GM12878 (cell line): ENCODE measurements around the gene GLRX5. TPM values are rescaled to one million over a fixed set of nuclear protein-coding genes. Genes with fewer than 3 reads are reported as not detected.
A peak's percentile ranks its signal among the peaks of the same experiment; 100 is the strongest.

Experiments used
- ATAC-seq: fragments of 200-7000 bp; cut with Tn5 transposase; 3 replicates; pipeline ENCODE4 v1.9.1; 2020; ENCODE audit warnings: mild to moderate bottlenecking, moderate library complexity
- BruUV-seq: library from RNA; stranded (reverse); fragments of 400-500 nt; replicated peaks from 2 replicates; lab custom pipeline; 2021; lab: Mats Ljungman, UMichigan
- CTCF ChIA-PET: fragments of 300-600 bp; sonication (Branson Sonifier 250); formaldehyde crosslinking; extraction: SDS; loops from one replicate; lab custom pipeline; 2021; ENCODE audit warnings: inconsistent platforms; lab: Yijun Ruan, JAX
- POLR2A ChIA-PET: fragments of 350-600 bp; formaldehyde crosslinking; extraction: SDS; loops from one replicate; lab custom pipeline; 2021; ENCODE audit warnings: inconsistent platforms; lab: Charles Lee
- RAD21 ChIA-PET: fragments of 300-600 bp; sonication (Branson Sonifier 250); formaldehyde crosslinking; loops from one replicate; lab custom pipeline; 2023; ENCODE audit warnings: antibody characterized with exemption; ENCODE audit not compliant: unreplicated experiment; lab: Charles Lee
- SMC1A ChIA-PET: fragments of 300-600 bp; sonication (Branson Sonifier 250); formaldehyde crosslinking; loops from one replicate; lab custom pipeline; 2023; ENCODE audit not compliant: unreplicated experiment, uncharacterized antibody; lab: Charles Lee
- DNase-seq: peaks from one replicate; pipeline ENCODE4 v3.0.0-alpha.2; 2011; ENCODE audit warnings: low read depth, low spot score
- FAIRE-seq: peaks from 3 replicates; lab custom pipeline; 2011; peaks lifted over from hg19 to GRCh38; lab: Jason Lieb, UNC
- H2AFZ ChIP-seq: 2 replicates; pipeline ENCODE4 v1.6.0; 2011; ENCODE audit warnings: low read depth, low read length, control low read depth; ENCODE audit not compliant: control insufficient read depth
- H3K27ac ChIP-seq: 2 replicates; pipeline ENCODE4 v1.5.1; 2011; ENCODE audit warnings: control low read depth; ENCODE audit not compliant: control insufficient read depth, insufficient read depth
- H3K27me3 ChIP-seq, 2 experiments: replicated peaks in 1 of 2; 2 replicates each; pipeline versions ENCODE4 v1.6.0 to v1.6.1; 2011; ENCODE audit warnings: low read length in 1 of 2; ENCODE audit not compliant: control insufficient read depth in 2 of 2, insufficient read depth in 2 of 2
- H3K36me3 ChIP-seq, 2 experiments: 2 replicates each; pipeline ENCODE4 v1.5.1; 2011; ENCODE audit warnings: low read length in 1 of 2; ENCODE audit not compliant: control insufficient read depth in 2 of 2, insufficient read depth in 2 of 2
- H3K4me1 ChIP-seq: 2 replicates; pipeline ENCODE4 v1.6.1; 2011; ENCODE audit warnings: mild to moderate bottlenecking, low read length, moderate library complexity, mixed read lengths; ENCODE audit not compliant: control insufficient read depth, insufficient read depth
- H3K4me2 ChIP-seq: 2 replicates; pipeline ENCODE4 v1.6.0; 2011; ENCODE audit warnings: control low read depth; ENCODE audit not compliant: control insufficient read depth, insufficient read depth
- H3K4me3 ChIP-seq: fragments of 200-600 bp; sonication (generic); 2 replicates; pipeline ENCODE4 v1.5.1; 2016
- H3K79me2 ChIP-seq: 2 replicates; pipeline ENCODE4 v1.6.0; 2011; ENCODE audit warnings: low read length; ENCODE audit not compliant: control insufficient read depth, insufficient read depth
- H3K9ac ChIP-seq: 2 replicates; pipeline ENCODE4 v1.8.0; 2011; ENCODE audit warnings: low read length, control low read depth, mixed read lengths; ENCODE audit not compliant: control insufficient read depth, insufficient read depth
- H3K9me3 ChIP-seq: replicated peaks from 3 replicates; pipeline ENCODE4 v1.5.1; 2011; ENCODE audit warnings: mild to moderate bottlenecking, low read length; ENCODE audit not compliant: control insufficient read depth, insufficient read depth
- H4K20me1 ChIP-seq: 2 replicates; pipeline ENCODE4 v1.6.0; 2011; ENCODE audit not compliant: control insufficient read depth, insufficient read depth
- BCL3 ChIP-seq: IDR thresholded peaks from 2 replicates; pipeline ENCODE4 v1.6.1; 2011; ENCODE audit warnings: borderline replicate concordance, low read depth, mild to moderate bottlenecking, moderate library complexity, low read length; ENCODE audit not compliant: insufficient read depth, poor library complexity, severe bottlenecking
- E2F8 ChIP-seq: fragments of 450-650 bp; IDR thresholded peaks from 2 replicates; pipeline ENCODE4 v1.6.1; 2018; ENCODE audit warnings: mild to moderate bottlenecking, low read depth, moderate library complexity; ENCODE audit not compliant: partially characterized antibody
- ETV6 ChIP-seq, 2 experiments: fragments of 450-650 bp in 1 of 2; IDR thresholded peaks in 1 of 2; conservative IDR thresholded peaks in 1 of 2; 2 replicates each; pipeline ENCODE4 v1.6.1; 2014; ENCODE audit warnings: antibody characterized with exemption in 1 of 2, borderline replicate concordance in 1 of 2, low read depth in 1 of 2, mild to moderate bottlenecking in 1 of 2, moderate library complexity in 1 of 2
- WGBS: methylation state at CpG from one replicate; pipeline ENCODE4 v1.1.6; 2016; ENCODE audit warnings: low lambda C conversion rate; ENCODE audit not compliant: insufficient replicate concordance, insufficient coverage; ENCODE audit errors: missing lambda C conversion rate; 5-methylcytosine and 5-hydroxymethylcytosine counted together
- in situ Hi-C: fragments of 300-500 bp; cut with MboI; formaldehyde crosslinking; loops from 9 replicates; pipeline ENCODE4 v1.14.3; 2018; ENCODE audit warnings: mixed read lengths
- intact Hi-C: fragments of 100-400 bp; cut with micrococcal nuclease; formaldehyde crosslinking; loops from one replicate; pipeline ENCODE4 v1.14.2; 2022; ENCODE audit not compliant: unreplicated experiment
- polyA plus RNA-seq, 11 experiments: library from polyadenylated mRNA; depleted of rRNA in 4 of 11; unstranded in 6 of 11; stranded (reverse) in 5 of 11; fragments of >200 nt; fragmentation: Nextera tagmentation in 4 of 11; fragmentation: Illumina TruSeq in 1 of 11; extraction: Ambion mirVana in 4 of 11; extraction: Trizol in 1 of 11; gene quantifications; 1 replicate in 1 of 11; 2 replicates in 10 of 11; pipeline versions ENCODE4 v1.2.1 to v1.2.3, GENCODE V29; 2011 to 2016; ENCODE audit warnings: inconsistent platforms in 2 of 11, missing spikeins in 2 of 11, low read depth in 1 of 11
- total RNA-seq, 4 experiments: library from RNA; depleted of rRNA in 3 of 4; stranded (reverse); fragments of >200 nt in 3 of 4; fragmentation: Illumina TruSeq in 1 of 4; extraction: Trizol in 1 of 4; gene quantifications; 2 replicates each; pipeline versions ENCODE4 v1.2.1 to v1.2.3, GENCODE V29; 2013 to 2021

GLRX5 gene
- total and polyA plus RNA-seq, 10 of the 15 experiments (the other 5 are each of a cell fraction or from before 2014, with no cell fraction given): 12.8 to 139 (median 55.4) TPM

DNA sequence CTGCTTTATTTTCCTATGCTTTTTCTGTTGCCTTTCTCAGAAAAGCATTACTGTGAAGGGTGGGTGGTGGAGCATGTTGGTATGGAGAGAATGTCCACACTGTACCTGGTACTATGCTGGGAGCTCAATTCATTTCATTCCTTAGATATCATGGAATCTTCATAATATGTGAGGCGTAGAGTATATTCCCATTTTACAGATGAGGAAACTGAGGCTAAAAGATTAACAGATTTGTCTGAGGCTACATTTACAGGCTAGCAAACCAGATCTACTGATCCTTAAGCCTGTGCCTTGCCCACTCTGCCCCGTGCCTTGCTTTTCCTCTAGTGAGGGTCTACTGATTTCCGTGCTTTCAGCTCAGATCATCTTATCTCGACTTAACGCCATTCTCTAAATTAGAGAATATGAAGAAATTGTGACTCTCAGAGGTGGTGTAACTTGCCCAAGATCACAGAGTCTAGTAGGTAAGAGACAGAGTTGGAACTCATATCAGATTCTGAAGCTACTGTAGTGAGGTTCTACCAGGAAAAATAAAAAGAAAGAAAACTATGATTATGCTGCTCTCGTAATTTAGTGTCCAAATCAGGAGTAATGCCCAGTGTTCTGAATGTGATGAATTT lies 5.5 kb downstream of the GLRX5 start:
- 93% methylated on average over 6 of the region's 6 CpGs for WGBS
- no peak for FAIRE-seq
- Histone ChIP-seq H3K9ac (no peak overlapping the region), H3K27me3 (no peaks in the 10 kb centered on the region), H3K9me3 (no peaks in the 10 kb centered on the region), H4K20me1 (0 out of 2 replicates have a peak, but pooled peaks cover 2% of the 10 kb centered on the region), H3K4me1 (peaks cover 8% of the 10 kb centered on the region; the same call in 1 of the 2 replicates), H3K4me3 (0 out of 2 replicates have a peak overlapping the region, but pooled peaks have one; percentile 0), H3K36me3 (peaks cover 0 to 4% of the 10 kb centered on the region in 2 experiments; a peak in 3 of 4 replicates), H3K4me2 (peak overlapping the region; percentile 11), H3K79me2 (peaks cover 62% of the 10 kb centered on the region), H2AFZ (no peak overlapping the region), H3K27ac (no peak overlapping the region)
- no peak for DNase-seq
- no peak for ATAC-seq
- ChIA-PET CTCF (interaction anchor here (0.7 to 12.1 kb wide), 5 partner anchors 13 to 134 kb away, joined by 3 to 118 read pairs (median 3); no protein-coding TSS in a partner anchor), RAD21 (no interaction called here), POLR2A (interaction anchor here (0.5 kb wide), 1 partner anchor 28 kb away, joined by 3 read pairs; no protein-coding TSS in a partner anchor), SMC1A (interaction anchor here (0.9 to 3.2 kb wide), 6 partner anchors 12 to 175 kb away, joined by 3 to 7 read pairs (median 3); no protein-coding TSS in a partner anchor)
- no TSS peak for BruUV-seq
- in situ Hi-C loops: no loop called here
- TF ChIP-seq ETV6 (conservative IDR thresholded peaks at IDR 0.05 in 1 of 2, IDR thresholded peaks at IDR 0.05 in 1 of 2; ENCODE audit: borderline replicate concordance in 1 of 2, low read depth in 1 of 2) (no peak), BCL3 (no peak), E2F8 (no peak)
- intact Hi-C loops: no loop called here
